Activated CD4-positive, alpha-beta T cell treated with anti-CD3 and anti-CD28 coated beads for 24 hours (primary cell): ENCODE data around the gene RNF125.
"Not testable (repeated sequence)": the region's sequence is repeated elsewhere in the genome, so short reads cannot be mapped to it uniquely, and the experiment has no call there.

Experiments used
- DNase-seq, 2 donors: peaks; one replicate each; pipeline ENCODE4 v3.0.0-alpha.2; 2020; ENCODE audit warnings: low read depth in 2 of 2

RNF125 gene

DNA sequence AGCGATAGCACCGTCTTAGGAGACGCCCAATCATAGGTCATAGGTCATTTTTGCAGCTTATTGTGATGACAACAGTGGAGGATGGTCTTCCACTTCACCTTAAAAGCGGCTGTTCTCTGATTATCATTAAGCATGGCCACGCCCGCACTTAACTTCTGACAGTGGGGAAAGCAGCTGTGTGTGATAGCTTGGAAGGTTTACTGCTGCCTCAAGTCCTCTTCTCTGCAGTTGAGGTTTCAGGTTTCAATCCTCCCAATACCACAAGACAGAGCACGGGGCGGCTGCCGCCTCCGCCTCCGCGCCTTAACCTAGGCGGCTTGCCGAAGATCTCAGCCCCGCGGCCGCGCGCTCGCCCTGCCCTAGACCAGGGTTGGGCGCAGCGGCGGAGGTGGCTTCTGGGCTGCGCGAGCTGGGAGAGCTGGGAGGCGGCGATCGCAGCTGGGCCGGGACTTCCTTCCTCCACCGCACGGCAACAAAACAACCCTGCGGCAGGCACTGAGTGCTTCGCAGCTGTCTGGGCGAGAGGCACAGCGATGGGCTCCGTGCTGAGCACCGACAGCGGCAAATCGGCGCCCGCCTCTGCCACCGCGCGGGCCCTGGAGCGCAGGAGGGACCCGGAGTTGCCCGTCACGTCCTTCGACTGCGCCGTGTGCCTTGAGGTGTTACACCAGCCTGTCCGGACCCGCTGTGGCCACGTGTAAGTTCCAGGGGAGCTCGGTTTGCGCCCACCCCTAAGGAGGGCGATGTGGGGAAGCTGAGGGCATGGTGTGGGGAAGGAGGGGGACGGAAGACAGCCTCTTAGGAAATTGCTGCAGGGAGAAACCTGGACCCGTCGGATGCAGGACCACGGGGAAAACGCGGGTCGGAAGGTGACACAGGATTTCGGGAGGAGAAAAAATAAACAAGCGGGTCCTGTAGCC, at the start of gene RNF125:
RNF125 (plus strand) TSS at position 495 of the 920 bp plus-strand sequence; CDS start at position 534, 39 bp downstream.
- peak; percentile 75 to 76 for DNase-seq

DNA sequence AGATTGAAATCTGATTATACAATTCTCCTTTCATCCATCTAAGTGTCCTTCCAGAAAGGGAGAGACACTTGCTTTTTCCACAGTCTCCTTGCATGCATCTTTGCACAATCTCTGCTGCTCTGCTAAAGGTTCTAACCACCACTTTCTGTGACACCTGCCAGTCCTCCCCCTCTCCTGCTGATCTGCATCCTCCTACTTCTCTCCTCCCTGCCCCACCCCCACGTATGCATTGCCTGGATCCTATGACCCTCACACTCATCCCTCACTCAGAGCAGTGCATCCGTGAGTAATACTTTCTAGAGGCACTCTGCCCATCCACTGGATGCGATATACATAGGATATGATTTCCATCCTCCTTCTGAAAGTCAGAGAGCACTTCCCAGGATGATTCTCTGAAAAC, 48.0 kb upstream of the RNF125 start:
- no peak for DNase-seq

DNA sequence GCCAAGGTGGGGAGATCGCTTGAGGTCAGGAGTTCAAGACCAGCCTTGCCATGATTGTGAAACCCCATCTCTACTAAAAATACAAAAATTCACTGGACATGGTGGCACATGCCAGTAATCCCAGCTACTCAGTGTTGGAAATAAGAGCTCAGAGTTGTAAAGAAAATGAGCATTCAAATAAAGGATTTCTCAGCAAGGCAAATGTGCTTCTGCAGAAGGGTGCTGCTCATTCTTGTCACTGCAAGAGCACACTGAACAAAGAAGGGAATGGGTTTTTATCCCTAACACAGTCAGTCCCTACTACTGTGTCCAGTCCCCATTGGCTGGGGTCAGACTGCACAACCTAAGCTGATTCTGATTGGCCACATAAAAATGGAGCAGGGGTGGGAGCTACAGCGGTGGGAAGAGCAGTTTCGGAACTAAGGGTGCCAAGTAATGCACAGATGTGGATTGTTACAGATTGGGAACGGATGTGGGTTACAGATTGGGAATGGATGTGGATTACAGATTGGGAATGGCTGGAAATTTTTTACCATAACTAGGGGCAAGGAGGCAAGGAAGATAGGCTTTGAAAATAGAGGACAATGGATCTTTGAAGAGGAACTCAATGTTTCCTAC, 44.6 kb upstream of the RNF125 start:
- no peak for DNase-seq

DNA sequence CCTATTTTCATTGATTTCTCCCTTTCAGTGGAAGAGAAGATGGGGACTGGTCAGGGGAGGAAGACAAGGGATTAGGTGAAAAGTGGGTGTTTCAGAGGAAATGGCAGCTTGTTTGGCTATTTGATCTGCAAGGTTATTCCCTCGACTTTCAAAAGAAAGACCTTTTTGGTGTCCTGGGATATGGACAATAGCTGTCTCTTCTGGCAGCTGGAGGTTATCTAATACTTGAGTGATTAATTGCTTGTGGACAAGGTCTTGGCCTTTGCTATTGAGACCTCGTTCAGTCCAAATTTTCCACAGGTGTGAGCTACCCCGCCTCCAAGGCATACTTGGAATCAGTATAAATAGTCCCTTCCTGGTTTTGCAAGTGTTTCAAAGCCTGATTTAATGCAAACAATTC, 42.4 kb upstream of the RNF125 start:
- no peak for DNase-seq

DNA sequence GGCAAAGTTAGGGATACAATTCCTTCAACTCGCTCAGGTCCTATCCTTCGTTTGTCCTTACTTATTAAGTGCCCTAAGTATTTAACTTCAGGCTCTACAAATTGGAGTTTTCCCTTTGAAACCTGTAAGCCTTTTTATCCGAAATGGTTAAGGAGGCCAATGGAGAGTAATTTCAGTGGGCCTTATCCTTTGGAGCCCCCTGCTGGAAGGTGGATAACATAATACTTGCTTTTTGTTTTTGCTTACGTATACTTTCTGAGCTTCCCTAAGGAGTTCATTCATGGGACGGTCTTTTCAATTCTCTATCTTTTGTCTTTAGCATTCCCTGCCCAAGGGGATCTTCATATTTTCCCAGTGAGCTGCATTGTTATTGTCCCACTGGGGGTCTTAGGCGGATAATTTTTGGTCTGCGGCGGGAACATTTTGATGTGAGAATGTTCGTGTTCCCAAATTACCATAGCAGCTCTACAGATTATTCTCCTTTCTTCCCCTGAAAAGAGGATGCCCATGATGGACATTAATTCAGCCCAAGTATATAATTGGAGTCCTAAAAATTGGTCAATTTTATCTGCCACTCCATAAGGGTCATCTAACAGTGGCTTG, 41.3 kb upstream of the RNF125 start:
- peak in 1 of 2 donors; percentile 19 for DNase-seq

DNA sequence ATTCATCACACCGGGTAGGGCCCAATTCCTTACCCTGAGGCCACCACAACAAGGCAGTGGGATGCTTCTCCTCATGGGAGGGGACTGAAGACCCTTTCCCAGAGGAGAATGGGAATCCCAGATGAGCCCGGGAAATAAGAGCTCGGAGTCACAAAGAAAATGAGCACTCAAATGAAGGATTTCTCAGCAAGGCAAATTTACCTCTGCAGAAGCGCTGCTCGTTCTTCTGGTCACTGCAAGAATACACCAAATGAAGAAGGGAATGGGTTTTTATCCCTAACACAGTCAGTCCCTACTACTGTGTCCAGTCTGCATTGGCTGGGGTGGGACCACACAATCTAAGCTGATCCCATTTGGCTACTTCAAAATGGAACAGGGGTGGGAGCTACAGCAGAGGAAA, 40.0 kb upstream of the RNF125 start:
- no peak for DNase-seq

DNA sequence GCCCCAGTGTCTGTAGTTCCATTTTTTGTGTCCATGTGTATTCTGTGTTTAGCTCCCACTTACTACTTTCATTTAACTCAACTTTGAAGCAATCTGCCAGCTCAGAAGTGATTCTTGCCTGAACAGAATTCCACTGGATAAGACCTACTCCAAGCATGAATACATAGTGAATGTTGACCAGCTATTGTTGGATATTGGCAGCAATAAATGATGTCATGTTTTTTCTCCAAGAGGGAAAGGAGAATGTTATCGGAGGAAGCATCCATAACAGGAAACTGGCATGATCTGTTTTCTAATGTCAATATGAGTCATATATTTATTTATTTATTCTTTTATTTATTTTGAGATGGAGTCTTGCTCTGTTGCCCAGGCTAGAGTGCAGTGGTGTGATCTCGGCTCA, 38.9 kb upstream of the RNF125 start:
- no peak for DNase-seq

DNA sequence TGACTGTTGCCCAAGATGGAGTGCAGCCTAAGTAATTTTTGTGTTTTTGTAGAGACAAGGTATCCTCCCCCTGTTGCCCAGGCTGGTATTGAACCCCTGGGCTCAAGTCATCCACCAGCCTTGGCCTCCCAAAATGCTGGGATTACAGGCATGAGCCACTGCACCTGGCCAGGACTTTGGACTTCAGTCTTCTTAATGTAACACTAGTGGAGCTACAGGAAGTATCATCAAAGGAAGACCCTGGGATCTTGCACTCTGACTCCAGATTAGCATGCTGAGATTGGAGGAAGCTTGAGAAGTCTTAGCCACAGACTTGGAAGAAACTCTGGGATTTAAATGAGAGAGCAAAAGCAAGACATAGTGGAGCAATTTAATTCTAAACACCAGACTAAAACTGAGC, 37.8 kb upstream of the RNF125 start:
- DNase-seq = no peak

DNA sequence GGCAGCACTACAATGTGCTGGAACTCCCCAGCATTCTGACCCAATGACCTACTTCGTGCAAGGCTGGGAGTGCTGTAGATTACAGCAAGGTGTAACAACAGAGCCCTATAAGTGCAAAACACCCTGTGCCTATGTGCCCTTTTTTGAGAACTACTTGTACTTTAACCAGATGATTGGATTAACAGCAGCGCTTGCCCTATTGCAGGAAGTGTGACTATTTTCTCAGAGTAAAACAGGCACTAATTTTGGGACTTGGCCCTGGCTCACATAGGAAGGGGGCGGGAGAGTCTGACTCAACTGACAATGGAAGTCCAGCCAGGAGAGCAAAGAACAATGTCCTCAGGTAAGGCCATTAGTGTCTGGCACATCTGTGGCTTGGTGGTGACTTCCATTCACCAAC, 35.6 kb upstream of the RNF125 start:
- no peak for DNase-seq

DNA sequence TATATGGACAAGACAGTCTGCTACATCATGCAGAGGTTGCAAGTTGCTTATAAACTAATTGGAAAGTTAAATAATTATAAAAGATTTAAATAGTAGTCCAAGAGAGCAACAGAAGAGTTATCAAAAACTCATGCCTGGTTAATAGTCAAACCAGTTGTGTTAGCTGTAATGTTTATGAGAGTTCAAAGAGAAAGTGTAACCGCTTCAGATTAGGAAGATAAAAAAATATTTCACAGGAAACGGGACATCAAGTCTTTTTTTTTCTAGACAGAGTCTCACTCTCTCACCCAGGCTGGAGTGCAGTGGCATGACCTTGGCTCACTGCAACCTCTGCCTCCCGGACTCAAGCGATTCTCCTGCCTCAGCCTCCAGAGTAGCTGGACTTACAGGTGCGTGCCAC, 34.6 kb upstream of the RNF125 start:
- DNase-seq = no peak

DNA sequence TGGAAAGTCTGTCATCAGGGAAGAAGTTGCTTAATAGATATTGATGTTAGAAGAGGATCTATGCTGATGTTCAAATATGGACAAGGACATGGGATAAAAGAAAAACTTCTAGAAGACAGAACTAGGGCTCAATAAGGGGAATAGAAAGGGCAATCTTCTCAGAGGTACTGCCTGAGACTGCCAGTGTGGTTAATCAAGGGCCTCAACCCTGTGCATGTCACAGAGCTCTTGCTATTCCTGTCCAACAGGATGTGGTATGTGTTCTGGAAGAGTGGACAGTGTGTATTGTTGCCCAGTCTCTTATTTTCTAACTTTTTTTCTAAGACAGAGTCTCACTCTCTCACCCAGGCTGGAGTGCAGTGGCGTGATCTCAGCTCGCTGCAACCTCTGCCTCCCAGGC, 27.8 kb upstream of the RNF125 start:
- no peak for DNase-seq

DNA sequence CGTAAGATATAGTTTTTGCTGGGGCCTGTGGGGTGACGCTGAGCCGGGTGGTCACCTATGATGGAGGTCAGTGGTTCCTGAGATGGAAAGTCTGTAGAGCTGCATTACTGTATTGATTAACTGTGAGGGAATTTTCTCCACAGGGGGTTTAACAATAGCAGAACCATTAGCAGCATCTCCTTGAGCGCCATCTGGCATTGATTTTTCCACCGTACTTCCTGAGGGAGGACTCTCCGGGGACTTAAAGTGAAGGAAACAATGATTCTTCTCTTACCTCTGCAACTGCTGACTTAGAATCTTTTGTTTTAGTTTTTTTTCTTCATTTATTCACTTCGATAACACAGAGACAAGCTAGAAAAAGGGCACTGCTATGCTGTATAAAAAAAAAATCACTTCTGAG, 22.6 kb upstream of the RNF125 start:
- no peak for DNase-seq

DNA sequence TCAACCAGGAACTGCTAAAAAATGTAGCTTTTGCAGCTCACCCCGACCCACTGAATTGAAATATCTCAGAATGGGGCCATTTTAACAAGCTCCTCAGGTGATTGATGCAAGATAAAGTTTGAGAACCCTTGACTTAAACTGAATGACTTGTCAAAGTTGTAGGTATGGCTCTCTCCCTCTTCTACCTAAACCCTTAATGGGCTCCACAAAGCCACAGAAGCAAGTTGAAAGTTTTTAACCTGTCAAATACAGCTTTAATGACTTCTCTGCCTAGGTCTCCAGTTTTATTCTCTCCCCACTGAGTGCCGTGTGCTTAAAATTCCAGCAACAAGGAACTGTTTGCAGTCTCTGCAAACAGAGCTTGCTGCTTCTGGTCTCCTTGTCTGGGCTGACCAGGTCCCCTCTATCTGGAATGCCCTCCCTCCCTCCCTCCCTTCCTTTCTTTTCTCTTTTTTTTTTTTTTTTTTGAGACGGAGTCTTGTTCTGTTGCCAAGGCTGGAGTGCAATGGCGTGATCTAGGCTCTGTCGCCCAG, 19.7 kb upstream of the RNF125 start:
- DNase-seq = no peak

DNA sequence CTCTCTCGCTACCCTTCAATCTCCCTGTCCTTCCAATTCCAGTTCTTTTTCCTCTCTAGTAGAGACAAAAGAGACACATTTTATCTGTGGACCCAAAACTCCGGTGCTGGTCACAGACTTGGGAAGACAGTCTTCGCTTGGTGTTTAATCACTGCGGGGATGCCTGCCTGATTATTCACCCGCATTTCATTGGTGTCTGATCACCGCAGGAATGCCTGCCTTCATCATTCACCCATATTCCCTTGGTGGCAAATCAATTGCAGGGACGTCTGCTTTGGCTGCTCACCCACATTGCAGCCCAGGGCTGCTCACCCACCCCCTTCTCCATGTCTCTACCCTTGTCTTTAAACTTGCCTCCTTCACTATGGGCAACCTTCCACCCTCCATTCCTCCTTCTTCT, 17.5 kb upstream of the RNF125 start:
- DNase-seq = not testable (repeated sequence)

DNA sequence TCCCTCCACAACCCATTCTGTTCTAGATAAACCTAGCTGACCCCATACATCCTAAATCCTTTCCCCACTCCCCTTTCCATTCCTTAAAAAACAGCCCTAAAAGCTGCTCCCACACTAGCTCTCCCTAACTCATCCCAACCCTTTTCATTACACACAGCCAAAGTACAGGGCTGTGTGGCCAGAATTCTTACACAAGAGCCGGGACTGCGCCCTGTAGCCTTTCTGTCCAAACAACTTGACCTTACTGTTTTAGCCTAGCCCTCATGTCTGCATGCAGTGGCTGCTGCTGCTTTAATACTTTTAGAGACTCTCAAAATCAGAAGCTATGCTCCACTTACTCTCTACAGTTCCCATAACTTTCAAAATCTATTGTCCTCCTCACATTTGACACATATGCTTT, 14.8 kb upstream of the RNF125 start:
- not testable (repeated sequence) for DNase-seq

DNA sequence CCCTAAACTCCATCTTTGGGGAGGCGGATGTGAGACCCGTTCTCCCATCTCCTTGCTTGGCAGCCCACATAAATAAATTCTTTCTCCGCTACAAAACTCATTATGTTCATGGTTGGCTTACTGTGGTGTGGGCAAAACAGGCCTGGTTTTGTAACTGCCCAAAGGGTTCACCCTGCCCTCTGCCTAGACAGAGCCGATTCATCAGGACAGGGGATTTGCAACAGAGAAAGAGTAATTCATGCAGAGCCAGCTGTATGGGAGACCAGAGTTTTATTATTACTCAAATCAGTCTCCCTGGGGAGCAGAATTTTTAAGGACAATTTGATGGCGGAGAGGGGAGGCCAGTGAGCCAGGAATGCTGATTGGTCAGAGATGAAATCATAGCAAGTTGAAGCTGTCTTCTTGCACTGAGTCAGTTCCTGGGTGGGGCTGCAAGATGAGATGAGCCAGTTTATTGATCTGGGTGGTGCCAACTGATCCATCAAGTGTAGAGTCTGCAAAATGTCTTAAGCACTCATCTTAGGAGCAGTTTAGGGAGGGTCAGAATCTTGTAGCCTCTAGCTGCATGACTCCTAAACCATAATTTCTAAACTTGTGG, 8.4 kb upstream of the RNF125 start:
- no peak for DNase-seq

DNA sequence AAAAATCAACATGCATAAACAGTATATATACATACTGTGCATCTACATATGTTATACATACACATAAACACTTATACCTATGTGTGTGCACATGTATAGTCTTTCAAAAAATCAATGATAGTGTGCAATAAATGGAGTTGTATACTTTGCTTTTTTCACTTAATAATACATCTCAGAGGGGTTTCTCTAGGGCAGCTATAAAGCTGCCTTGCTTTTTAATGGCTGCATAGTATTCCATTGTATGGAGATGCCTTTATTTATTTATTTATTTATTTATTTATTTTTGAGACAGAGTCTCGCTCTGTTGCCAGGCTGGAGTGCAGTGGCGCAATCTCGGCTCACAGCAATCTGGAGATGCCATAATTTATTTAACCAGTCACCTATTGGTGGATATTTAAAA, 7.4 kb upstream of the RNF125 start:
- DNase-seq = no peak

DNA sequence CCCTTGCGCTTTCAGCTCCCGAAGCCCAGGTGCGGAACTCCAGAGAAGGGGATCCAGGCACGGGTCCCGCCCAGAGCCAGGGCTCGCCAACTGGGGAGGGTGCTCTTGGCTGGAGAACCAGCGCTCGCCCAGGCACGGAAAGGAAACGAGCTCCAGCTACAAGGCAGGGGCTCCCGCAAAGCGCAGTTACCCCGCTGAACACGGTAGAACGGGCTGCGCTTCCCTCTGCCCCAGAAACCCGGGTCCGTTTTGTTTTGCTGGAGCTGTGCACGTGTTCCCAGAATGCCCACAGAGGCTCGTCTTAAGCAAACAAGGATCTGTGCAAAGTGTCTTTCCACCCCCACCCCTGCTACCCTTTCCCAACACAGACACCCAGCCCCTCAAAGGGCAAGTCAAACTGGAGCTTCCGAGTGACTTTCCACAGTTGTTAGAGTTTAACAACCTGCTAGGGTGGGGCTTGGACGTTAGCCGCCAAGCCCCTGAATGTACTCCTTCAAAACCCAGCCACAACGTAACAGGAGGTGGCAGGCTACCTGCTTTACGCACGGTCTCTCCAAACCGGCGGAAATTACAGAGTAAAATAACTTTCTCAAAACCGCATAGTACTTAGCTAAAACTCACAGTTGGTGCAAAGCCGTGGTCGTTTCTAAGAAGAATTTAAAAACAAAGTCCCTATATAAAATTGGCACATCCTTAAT, 775 bp downstream of the RNF125 start:
- peak; percentile 23 to 28 for DNase-seq

DNA sequence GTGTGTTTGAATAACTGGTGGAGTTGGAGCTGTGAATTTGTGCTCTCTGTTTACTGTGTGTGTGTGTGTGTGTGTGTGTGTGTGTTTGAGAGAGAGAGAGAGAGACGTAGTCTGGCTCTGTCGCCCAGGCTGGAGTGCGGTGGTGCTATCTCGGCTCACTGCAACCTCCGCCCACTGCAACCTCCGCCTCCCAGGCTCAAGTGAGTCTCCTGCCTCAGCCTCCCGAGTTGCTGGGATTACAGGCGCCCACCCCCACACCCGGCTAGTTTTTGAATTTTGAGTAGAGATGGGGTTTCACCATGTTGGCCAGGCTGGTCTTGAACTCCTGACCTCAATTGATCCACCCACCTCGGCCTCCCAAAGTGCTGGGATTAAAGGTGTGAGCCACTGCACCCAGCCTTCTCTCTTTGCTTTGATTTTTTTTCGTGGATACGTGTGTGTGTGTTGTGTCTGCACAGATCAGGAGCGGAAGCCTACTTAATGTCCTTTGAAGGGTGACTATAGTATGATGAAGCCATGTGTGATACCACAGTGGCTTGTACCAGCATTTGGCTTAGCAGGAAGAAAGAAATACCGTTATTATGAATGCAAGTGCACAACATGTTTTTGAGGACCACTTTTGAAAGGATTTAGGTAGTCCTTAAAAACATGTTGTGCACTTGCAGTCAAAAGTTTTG, 1.5 kb downstream of the RNF125 start:
- peak in 1 of 2 donors; percentile 30 for DNase-seq

DNA sequence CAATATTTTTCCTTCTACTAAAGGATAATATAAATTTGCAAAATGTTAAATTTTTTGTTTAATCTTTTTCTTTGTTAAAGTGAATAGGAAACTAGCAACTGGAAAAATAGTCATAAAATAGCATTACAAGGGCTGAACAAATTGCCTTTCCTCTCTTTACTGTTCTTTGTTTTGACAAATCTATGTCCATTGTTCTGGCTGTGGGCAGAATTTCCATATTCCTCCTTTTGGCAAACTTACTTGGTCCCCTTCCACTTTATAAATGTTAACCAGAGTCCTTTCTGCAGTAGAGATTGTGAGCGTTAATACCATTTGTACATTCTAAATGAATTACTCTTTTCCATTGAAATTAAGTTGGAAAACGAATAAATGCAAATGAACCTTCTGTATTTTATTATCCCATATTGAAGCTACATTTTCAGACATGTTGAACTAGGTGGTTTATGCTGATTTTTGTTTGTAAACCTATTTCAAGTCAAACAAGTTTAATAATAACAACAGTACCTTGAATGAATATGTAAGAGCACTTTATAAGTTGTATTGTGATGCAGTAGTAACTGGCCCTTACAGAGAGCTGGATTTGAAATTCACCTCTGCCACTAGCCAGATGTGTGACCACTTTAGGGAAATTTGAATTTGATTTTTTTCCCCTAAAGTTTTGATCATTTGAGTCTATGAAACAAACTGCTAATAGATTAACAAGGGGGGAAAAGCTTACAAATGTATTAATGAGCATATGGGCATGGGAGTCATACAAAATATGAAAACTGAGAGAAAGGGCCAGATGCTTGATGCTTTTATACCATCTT, 3.3 kb downstream of the RNF125 start:
- DNase-seq = no peak
